SK-N-SH (cell line): ENCODE results near the gene ANKFN1.

ENCODE experiments used
- EZH2phosphoT487 ChIP-seq: fragments of 200-600 bp; sonication (generic); IDR thresholded peaks from 2 replicates; pipeline ENCODE4 v1.6.1; 2017; ENCODE audit warnings: low read depth, mixed run types, mild to moderate bottlenecking, antibody characterized with exemption, moderate library complexity, borderline replicate concordance
- NFIC ChIP-seq: IDR thresholded peaks from 2 replicates; pipeline ENCODE4 v1.4.0; 2012; ENCODE audit warnings: borderline replicate concordance
- NRF1 ChIP-seq: IDR thresholded peaks from 2 replicates; pipeline ENCODE4 v1.6.1; 2012; ENCODE audit warnings: low read depth, mild to moderate bottlenecking, low read length
- RFX5 ChIP-seq: IDR thresholded peaks from 2 replicates; pipeline ENCODE4 v1.6.1; 2012; ENCODE audit warnings: mild to moderate bottlenecking, improper control_type of control experiment, low read length
- USF2 ChIP-seq: fragments of 150-350 bp; IDR thresholded peaks from 2 replicates; pipeline ENCODE4 v1.6.1; 2017; ENCODE audit warnings: antibody characterized with exemption, low read length, low read depth, borderline replicate concordance
- ZBTB33 ChIP-seq: IDR thresholded peaks from 2 replicates; pipeline ENCODE4 v1.4.0; 2012; ENCODE audit warnings: low read depth, borderline replicate concordance
- TF ChIP-seq, protein P1 (sequence below): fragments of 200-600 bp; sonication (generic); IDR thresholded peaks from 2 replicates; pipeline ENCODE4 v1.6.1; 2017; ENCODE audit warnings: antibody characterized with exemption, mild to moderate bottlenecking, moderate library complexity

- TF ChIP-seq USF2 = no peak
- TF ChIP-seq, protein P1, sequence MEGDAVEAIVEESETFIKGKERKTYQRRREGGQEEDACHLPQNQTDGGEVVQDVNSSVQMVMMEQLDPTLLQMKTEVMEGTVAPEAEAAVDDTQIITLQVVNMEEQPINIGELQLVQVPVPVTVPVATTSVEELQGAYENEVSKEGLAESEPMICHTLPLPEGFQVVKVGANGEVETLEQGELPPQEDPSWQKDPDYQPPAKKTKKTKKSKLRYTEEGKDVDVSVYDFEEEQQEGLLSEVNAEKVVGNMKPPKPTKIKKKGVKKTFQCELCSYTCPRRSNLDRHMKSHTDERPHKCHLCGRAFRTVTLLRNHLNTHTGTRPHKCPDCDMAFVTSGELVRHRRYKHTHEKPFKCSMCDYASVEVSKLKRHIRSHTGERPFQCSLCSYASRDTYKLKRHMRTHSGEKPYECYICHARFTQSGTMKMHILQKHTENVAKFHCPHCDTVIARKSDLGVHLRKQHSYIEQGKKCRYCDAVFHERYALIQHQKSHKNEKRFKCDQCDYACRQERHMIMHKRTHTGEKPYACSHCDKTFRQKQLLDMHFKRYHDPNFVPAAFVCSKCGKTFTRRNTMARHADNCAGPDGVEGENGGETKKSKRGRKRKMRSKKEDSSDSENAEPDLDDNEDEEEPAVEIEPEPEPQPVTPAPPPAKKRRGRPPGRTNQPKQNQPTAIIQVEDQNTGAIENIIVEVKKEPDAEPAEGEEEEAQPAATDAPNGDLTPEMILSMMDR = peak; percentile 95
- TF ChIP-seq RFX5 = no peak
- TF ChIP-seq EZH2phosphoT487 = no peak
- no peak for TF ChIP-seq ZBTB33
- TF ChIP-seq NFIC = no peak
- no peak for TF ChIP-seq NRF1
Observed at GRCh38 chr17:56125830-56126819, 27.1 kb upstream of the ANKFN1 start.
